Suprapubic skin (tissue), 4 donors: ENCODE measurements around the gene RPH3AL. TPM values are rescaled to one million over a fixed set of nuclear protein-coding genes. Genes with fewer than 3 reads are reported as not detected.
A peak's percentile ranks its signal among the peaks of the same experiment; 100 is the strongest.

Experiments
- DNase-seq, 2 donors: peaks; one replicate each; pipeline ENCODE4 v3.0.0-alpha.2; 2019; ENCODE audit warnings: low spot score in 2 of 2
- H3K27ac ChIP-seq: fragments of 200-600 bp; sonication (generic); one replicate; pipeline ENCODE4 v1.5.1; 2019
- H3K27me3 ChIP-seq: fragments of 200-600 bp; sonication (generic); one replicate; pipeline ENCODE4 v1.5.1; 2019
- H3K36me3 ChIP-seq: fragments of 200-600 bp; sonication (generic); one replicate; pipeline ENCODE4 v1.5.1; 2019
- H3K4me1 ChIP-seq: fragments of 200-600 bp; sonication (generic); one replicate; pipeline ENCODE4 v1.5.1; 2019
- H3K4me3 ChIP-seq: fragments of 200-600 bp; sonication (generic); one replicate; pipeline ENCODE4 v1.5.1; 2019; ENCODE audit warnings: mild to moderate bottlenecking
- H3K9me3 ChIP-seq: fragments of 200-600 bp; sonication (generic); one replicate; pipeline ENCODE4 v1.5.1; 2019
- EP300 ChIP-seq: sonication (generic); formaldehyde crosslinking; IDR thresholded peaks from one replicate; pipeline ENCODE4 v1.6.1; 2017; ENCODE audit warnings: antibody characterized with exemption
- POLR2A ChIP-seq, 2 donors: fragments of 450-650 bp; IDR thresholded peaks; one replicate each; pipeline ENCODE4 v1.6.1; 2017; ENCODE audit warnings: antibody characterized with exemption in 2 of 2, mild to moderate bottlenecking in 2 of 2, moderate library complexity in 2 of 2
- POLR2AphosphoS5 ChIP-seq, 3 donors: sonication (generic); formaldehyde crosslinking; IDR thresholded peaks; one replicate each; pipeline ENCODE4 v1.6.1; 2017; ENCODE audit warnings: antibody characterized with exemption in 3 of 3
- WGBS: methylation state at CpG from one replicate; pipeline ENCODE4 v1.1.5; 2018; 5-methylcytosine and 5-hydroxymethylcytosine counted together
- total RNA-seq, 4 donors: library from RNA; depleted of rRNA; stranded (reverse); fragments of >200 nt; gene quantifications; one replicate each; pipeline ENCODE4 v1.1.0, GENCODE V29; 2016
- TF ChIP-seq, protein P1 (sequence below), 2 donors: fragments of 200-600 bp in 1 of 2; fragments of 450-650 bp in 1 of 2; sonication (generic) in 1 of 2; IDR thresholded peaks; one replicate each; pipeline ENCODE4 v1.5.1; 2016 to 2019; ENCODE audit warnings: antibody characterized with exemption in 2 of 2, mild to moderate bottlenecking in 1 of 2, moderate library complexity in 1 of 2

The RPH3AL gene
- total RNA-seq, 4 donors from 2014 or later = 1.7 to 39.5 (median 10.9) TPM

DNA sequence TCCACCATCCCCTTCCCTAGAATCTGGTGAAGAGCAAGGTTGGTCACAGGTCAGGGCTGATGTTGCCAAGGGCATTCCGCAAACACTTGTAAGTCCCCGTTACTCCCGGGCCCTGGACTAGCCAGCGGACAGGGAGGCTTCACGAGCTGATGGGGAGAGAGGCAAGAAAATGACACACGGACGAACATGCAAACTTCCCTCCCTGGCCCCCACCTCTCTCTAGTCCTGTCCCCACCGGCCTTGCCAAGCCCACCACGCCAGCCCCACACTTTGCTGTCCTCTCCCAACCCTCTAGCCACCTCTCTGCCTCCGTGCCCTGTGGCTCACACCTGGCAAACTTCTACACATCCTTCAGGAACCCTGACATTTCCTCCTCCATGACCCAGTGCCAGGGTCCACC is 54.8 kb downstream of the RPH3AL start:
- Histone ChIP-seq H3K4me1 (no peaks in the 10 kb centered on the region), H3K27ac (no peak overlapping the region), H3K36me3 (peaks cover 4% of the 10 kb centered on the region), H3K27me3 (peaks cover 2% of the 10 kb centered on the region), H3K4me3 (no peak overlapping the region), H3K9me3 (no peaks in the 10 kb centered on the region)
- peak in 1 of 2 donors; percentile 79 for DNase-seq
- TF ChIP-seq POLR2A (IDR thresholded peaks at IDR 0.05) (no peak), EP300 (no peak), POLR2AphosphoS5 (IDR thresholded peaks at IDR 0.05) (no peak)
- TF ChIP-seq, protein P1, sequence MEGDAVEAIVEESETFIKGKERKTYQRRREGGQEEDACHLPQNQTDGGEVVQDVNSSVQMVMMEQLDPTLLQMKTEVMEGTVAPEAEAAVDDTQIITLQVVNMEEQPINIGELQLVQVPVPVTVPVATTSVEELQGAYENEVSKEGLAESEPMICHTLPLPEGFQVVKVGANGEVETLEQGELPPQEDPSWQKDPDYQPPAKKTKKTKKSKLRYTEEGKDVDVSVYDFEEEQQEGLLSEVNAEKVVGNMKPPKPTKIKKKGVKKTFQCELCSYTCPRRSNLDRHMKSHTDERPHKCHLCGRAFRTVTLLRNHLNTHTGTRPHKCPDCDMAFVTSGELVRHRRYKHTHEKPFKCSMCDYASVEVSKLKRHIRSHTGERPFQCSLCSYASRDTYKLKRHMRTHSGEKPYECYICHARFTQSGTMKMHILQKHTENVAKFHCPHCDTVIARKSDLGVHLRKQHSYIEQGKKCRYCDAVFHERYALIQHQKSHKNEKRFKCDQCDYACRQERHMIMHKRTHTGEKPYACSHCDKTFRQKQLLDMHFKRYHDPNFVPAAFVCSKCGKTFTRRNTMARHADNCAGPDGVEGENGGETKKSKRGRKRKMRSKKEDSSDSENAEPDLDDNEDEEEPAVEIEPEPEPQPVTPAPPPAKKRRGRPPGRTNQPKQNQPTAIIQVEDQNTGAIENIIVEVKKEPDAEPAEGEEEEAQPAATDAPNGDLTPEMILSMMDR (IDR thresholded peaks at IDR 0.05) = no peak
- WGBS = 86% methylated on average over 10 of the region's 10 CpGs

DNA sequence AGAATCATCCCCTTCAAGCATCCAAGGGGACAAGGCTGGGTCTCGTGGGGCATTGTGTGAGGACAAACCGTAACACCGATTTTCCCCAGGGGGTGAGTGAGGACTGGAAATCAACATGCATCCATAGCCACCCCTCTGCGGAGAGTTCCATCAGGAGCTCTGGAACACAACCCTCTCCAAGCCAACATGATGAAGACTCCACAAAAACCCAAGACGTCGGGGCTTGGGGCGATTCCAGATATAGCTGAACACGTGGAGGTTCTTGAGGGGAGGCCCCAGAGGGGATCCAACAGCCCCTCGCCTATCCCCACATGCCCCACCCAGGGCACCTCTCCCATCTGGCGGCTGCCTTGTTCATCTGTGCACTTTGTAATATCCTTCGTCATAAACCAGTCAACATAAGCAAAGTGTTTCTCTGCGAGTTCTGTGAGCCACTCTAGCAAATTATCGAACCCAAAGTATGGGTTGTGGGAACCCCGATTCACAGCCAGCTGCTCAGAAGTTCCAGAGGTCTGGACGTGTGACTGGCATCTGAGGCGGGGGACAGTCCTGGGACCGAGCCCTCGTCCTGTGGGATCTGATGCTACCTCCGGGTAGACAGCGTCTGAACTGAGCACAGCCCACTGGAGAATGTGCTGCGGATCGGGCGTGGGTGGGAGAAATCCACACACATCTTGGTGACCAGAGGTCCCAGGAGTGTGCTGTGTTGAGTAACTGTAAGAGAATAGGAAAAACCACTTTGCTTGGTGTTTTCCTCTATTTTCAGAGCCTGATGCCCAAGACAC is 55.5 kb downstream of the RPH3AL start:
- no peak overlapping the region for H3K4me3 ChIP-seq
- 81% methylated on average over 22 of the region's 23 CpGs for WGBS
- H3K36me3 ChIP-seq = peaks cover 4% of the 10 kb centered on the region
- H3K4me1 ChIP-seq = no peaks in the 10 kb centered on the region
- H3K27ac ChIP-seq = no peak overlapping the region
- TF ChIP-seq, protein P1 (IDR thresholded peaks at IDR 0.05) = no peak
- TF ChIP-seq EP300 (no peak), POLR2A (IDR thresholded peaks at IDR 0.05) (no peak), POLR2AphosphoS5 (IDR thresholded peaks at IDR 0.05) (no peak)
- peak; percentile 46 to 53 for DNase-seq
- H3K27me3 ChIP-seq = peaks cover 2% of the 10 kb centered on the region
- H3K9me3 ChIP-seq = no peaks in the 10 kb centered on the region

DNA sequence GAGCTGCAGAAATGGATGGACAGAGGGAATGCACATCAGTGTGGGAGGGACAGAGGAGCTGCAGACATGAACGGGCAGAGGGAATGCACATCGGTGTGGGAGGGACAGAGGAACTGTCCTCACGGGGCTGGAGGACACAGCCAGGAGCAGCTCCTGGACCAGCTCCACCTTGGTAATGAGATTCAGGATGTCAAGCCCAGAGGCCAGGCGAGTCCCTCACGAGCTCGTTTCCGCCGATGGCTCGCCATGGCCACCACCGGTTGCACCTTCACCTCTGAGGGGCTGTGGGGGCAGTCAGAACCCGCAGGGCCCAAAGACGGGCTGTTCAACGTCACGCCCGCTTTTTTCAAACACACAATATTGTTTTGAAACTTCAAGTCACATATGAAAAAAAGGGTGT is 56.2 kb downstream of the RPH3AL start:
- no peak overlapping the region for H3K4me3 ChIP-seq
- no peak for TF ChIP-seq POLR2A (IDR thresholded peaks at IDR 0.05)
- TF ChIP-seq EP300 = no peak
- TF ChIP-seq POLR2AphosphoS5 (IDR thresholded peaks at IDR 0.05) = no peak
- TF ChIP-seq, protein P1 (IDR thresholded peaks at IDR 0.05) = no peak
- no peak overlapping the region for H3K27ac ChIP-seq
- H3K36me3 ChIP-seq = peaks cover 4% of the 10 kb centered on the region
- peaks cover 2% of the 10 kb centered on the region for H3K27me3 ChIP-seq
- 72% methylated on average over 15 of the region's 15 CpGs for WGBS
- DNase-seq = peak in 1 of 2 donors; percentile 41
- H3K9me3 ChIP-seq = no peaks in the 10 kb centered on the region
- H3K4me1 ChIP-seq = no peaks in the 10 kb centered on the region

DNA sequence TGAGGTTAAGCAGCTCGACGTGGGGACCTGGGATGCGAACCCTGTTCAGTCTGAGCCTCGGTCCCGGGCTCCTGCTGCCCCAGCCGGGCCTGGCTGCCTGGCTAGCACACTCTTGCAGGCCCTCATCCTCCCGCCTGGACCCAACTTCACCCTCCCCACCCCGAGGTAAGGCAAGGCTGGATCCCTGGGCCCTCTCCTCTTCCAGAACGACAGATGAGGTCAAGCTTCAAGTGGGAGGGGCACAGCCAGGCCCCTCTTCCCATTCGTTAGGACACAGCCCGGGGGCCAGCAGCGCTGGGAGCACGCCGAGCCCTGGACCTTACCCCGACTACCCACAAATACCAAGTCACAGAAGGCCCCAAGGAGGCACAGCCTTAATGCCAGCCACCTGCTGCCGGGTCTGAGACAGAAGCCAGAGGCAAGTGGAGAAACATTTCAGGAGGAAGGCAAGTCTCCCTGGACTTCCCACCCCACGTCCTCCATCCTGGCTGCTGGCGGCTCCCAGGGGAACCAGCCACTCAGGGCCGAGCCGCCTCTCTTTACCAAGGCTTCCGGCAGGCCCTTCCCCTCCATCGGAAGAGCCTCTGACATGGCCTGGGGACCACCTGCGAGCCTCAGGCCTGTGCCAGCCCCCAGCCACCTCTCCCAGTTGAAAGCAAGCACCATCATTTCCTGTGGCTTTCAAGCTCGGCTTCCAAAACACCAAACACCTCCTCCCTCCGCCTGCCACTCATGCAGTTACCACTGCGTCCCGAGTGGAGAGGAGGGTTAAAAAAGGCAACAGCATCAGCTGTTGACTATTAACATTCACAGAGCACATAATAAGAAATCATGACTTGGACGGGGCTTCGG is 59.9 kb downstream of the RPH3AL start:
- TF ChIP-seq POLR2A (IDR thresholded peaks at IDR 0.05) = no peak
- TF ChIP-seq EP300 = no peak
- no peak for TF ChIP-seq POLR2AphosphoS5 (IDR thresholded peaks at IDR 0.05)
- TF ChIP-seq, protein P1 (IDR thresholded peaks at IDR 0.05) = no peak
- no peaks in the 10 kb centered on the region for H3K9me3 ChIP-seq
- H3K36me3 ChIP-seq = peaks cover 4% of the 10 kb centered on the region
- no peaks in the 10 kb centered on the region for H3K4me1 ChIP-seq
- H3K4me3 ChIP-seq = no peak overlapping the region
- WGBS = 76% methylated on average over 27 of the region's 29 CpGs
- peaks cover 2% of the 10 kb centered on the region for H3K27me3 ChIP-seq
- no peak overlapping the region for H3K27ac ChIP-seq
- peak in 1 of 2 donors; percentile 56 for DNase-seq

DNA sequence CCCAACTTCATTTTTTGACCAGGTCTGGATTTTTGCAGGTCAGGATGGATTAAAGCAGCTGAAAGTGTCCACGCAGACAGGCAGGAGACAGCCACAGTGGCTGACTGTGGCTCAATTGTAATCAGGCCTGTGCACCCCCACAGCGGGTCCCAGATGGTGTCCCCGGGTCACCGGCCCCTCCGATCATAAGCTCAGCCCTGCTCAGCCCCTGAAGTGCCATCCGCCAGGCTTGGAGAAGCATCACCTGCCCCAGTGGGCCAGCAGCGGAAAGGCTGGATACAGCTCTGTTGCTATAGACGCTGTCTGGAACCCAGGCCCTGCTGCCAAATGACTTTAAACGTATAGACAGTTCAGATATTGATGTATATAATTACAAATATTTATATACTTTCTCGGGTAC is 60.6 kb downstream of the RPH3AL start:
- TF ChIP-seq EP300 (no peak), POLR2AphosphoS5 (IDR thresholded peaks at IDR 0.05) (no peak), POLR2A (IDR thresholded peaks at IDR 0.05) (no peak)
- TF ChIP-seq, protein P1 (IDR thresholded peaks at IDR 0.05) = no peak
- H3K36me3 ChIP-seq = peaks cover 4% of the 10 kb centered on the region
- H3K27me3 ChIP-seq = peaks cover 2% of the 10 kb centered on the region
- 91% methylated on average over 3 of the region's 10 CpGs for WGBS
- no peaks in the 10 kb centered on the region for H3K4me1 ChIP-seq
- DNase-seq = peak; percentile 37 to 71
- no peak overlapping the region for H3K27ac ChIP-seq
- no peak overlapping the region for H3K4me3 ChIP-seq
- no peaks in the 10 kb centered on the region for H3K9me3 ChIP-seq
